Stomach (tissue), 4 donors: ENCODE data around the gene RNF7.

Experiments
- EP300 ChIP-seq: sonication (generic); formaldehyde crosslinking; IDR thresholded peaks from one replicate; pipeline ENCODE4 v1.6.1; 2017; ENCODE audit warnings: antibody characterized with exemption
- POLR2A ChIP-seq, 4 donors: fragments of 450-650 bp; IDR thresholded peaks; one replicate each; pipeline ENCODE4 v1.6.1; 2016; ENCODE audit warnings: antibody characterized with exemption in 4 of 4, control low read depth in 2 of 4, mild to moderate bottlenecking in 1 of 4, moderate library complexity in 1 of 4
- TF ChIP-seq, protein P1 (sequence below), 7 experiments: fragments of 450-650 bp in 4 of 7; fragments of 200-600 bp in 3 of 7; sonication (generic) in 3 of 7; IDR thresholded peaks; one replicate each; pipeline ENCODE4 v1.5.1; 2016 to 2019; ENCODE audit warnings: antibody characterized with exemption in 7 of 7, control low read depth in 2 of 7, mild to moderate bottlenecking in 1 of 7

DNA sequence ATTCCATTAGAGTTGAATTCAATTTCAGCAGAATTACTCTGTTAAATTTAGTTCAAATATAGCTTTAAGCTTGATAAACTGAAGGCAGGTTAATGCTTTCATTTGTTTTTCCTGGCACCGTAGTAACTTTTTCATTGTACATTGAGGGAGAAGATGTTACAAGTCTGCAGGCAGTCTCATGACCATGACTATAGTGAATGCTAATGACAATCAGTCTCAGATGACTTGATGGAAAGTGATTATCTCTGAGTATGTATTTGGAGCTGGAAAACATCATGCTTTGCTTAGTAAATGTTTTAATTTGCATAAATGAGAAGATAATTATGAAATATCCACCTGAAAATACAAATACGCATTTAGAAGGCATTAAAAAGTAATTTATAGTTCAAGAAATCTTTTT, 16.0 kb upstream of the RNF7 start:
- TF ChIP-seq, protein P1, sequence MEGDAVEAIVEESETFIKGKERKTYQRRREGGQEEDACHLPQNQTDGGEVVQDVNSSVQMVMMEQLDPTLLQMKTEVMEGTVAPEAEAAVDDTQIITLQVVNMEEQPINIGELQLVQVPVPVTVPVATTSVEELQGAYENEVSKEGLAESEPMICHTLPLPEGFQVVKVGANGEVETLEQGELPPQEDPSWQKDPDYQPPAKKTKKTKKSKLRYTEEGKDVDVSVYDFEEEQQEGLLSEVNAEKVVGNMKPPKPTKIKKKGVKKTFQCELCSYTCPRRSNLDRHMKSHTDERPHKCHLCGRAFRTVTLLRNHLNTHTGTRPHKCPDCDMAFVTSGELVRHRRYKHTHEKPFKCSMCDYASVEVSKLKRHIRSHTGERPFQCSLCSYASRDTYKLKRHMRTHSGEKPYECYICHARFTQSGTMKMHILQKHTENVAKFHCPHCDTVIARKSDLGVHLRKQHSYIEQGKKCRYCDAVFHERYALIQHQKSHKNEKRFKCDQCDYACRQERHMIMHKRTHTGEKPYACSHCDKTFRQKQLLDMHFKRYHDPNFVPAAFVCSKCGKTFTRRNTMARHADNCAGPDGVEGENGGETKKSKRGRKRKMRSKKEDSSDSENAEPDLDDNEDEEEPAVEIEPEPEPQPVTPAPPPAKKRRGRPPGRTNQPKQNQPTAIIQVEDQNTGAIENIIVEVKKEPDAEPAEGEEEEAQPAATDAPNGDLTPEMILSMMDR (IDR thresholded peaks at IDR 0.05), result no peak
- TF ChIP-seq POLR2A (IDR thresholded peaks at IDR 0.05) (no peak), EP300 (no peak)
